ENCODE data around the gene ASB8. TPM values are rescaled to one million over a fixed set of nuclear protein-coding genes. Genes with fewer than 3 reads are reported as not detected.

ASB8 gene
- total RNA-seq, 1 donor: 35.5 TPM

- H3K4me1 ChIP-seq (ENCODE audit: insufficient read depth, low read length): peaks cover 23% of the 10 kb centered on the region
- H3K27ac ChIP-seq (ENCODE audit: low read depth, low read length): no peak overlapping the region
- H3K36me3 ChIP-seq (ENCODE audit: insufficient read depth, low read length): no peaks in the 10 kb centered on the region
- H3K79me2 ChIP-seq (ENCODE audit: insufficient read depth, low read length): no peaks in the 10 kb centered on the region
- H4K20me1 ChIP-seq (ENCODE audit: insufficient read depth, low read length): no peaks in the 10 kb centered on the region
- TF ChIP-seq CTCF (IDR thresholded peaks at IDR 0.05; ENCODE audit: extremely low read depth, low read depth, low read length): no peak
- peaks cover 3% of the 10 kb centered on the region for H3K9me3 ChIP-seq (ENCODE audit: low read depth, low read length)
- H3K4me3 ChIP-seq (ENCODE audit: insufficient read depth, low read length): no peak overlapping the region
- no peak overlapping the region for H2AFZ ChIP-seq (ENCODE audit: low read length)
- no peak for DNase-seq (ENCODE audit: insufficient read length, low spot score, missing footprints)
- H3K27me3 ChIP-seq (ENCODE audit: insufficient read depth, low read length): no peaks in the 10 kb centered on the region
- no peak overlapping the region for H3K4me2 ChIP-seq (ENCODE audit: insufficient read depth, low read length)
Observed at GRCh38 chr12:48201516-48201915, 44.2 kb upstream of the ASB8 start.

- no peaks in the 10 kb centered on the region for H3K36me3 ChIP-seq (ENCODE audit: insufficient read depth, low read length)
- DNase-seq (ENCODE audit: insufficient read length, low spot score, missing footprints): no peak
Observed at GRCh38 chr12:48201091-48201490, 43.8 kb upstream of the ASB8 start.

GRCh38 chr12:48199774-48200221, 42.5 kb upstream of the ASB8 start:
- no peak for DNase-seq (ENCODE audit: insufficient read length, low spot score, missing footprints)
- H3K27ac ChIP-seq (ENCODE audit: low read depth, low read length): no peak overlapping the region
- peaks cover 26% of the 10 kb centered on the region for H3K4me1 ChIP-seq (ENCODE audit: insufficient read depth, low read length)
- H3K9me3 ChIP-seq (ENCODE audit: low read depth, low read length): peaks cover 3% of the 10 kb centered on the region
- no peak overlapping the region for H3K4me3 ChIP-seq (ENCODE audit: insufficient read depth, low read length)
- no peaks in the 10 kb centered on the region for H3K27me3 ChIP-seq (ENCODE audit: insufficient read depth, low read length)
- peak overlapping the region; percentile 25 for H2AFZ ChIP-seq (ENCODE audit: low read length)
- H3K79me2 ChIP-seq (ENCODE audit: insufficient read depth, low read length): no peaks in the 10 kb centered on the region
- H4K20me1 ChIP-seq (ENCODE audit: insufficient read depth, low read length): no peaks in the 10 kb centered on the region
- no peak overlapping the region for H3K4me2 ChIP-seq (ENCODE audit: insufficient read depth, low read length)
- H3K36me3 ChIP-seq (ENCODE audit: insufficient read depth, low read length): no peaks in the 10 kb centered on the region
- TF ChIP-seq CTCF (IDR thresholded peaks at IDR 0.05; ENCODE audit: extremely low read depth, low read depth, low read length): no peak

More at GRCh38 chr12:48201091-48201490, 43.8 kb upstream of the ASB8 start:
- Histone ChIP-seq H3K4me2 (ENCODE audit: insufficient read depth, low read length) (no peak overlapping the region), H3K27ac (ENCODE audit: low read depth, low read length) (no peak overlapping the region), H3K27me3 (ENCODE audit: insufficient read depth, low read length) (no peaks in the 10 kb centered on the region), H2AFZ (ENCODE audit: low read length) (no peak overlapping the region), H3K9me3 (ENCODE audit: low read depth, low read length) (peaks cover 3% of the 10 kb centered on the region), H3K4me1 (ENCODE audit: insufficient read depth, low read length) (peaks cover 23% of the 10 kb centered on the region), H4K20me1 (ENCODE audit: insufficient read depth, low read length) (no peaks in the 10 kb centered on the region), H3K79me2 (ENCODE audit: insufficient read depth, low read length) (no peaks in the 10 kb centered on the region), H3K4me3 (ENCODE audit: insufficient read depth, low read length) (no peak overlapping the region)
- no peak for TF ChIP-seq CTCF (IDR thresholded peaks at IDR 0.05; ENCODE audit: extremely low read depth, low read depth, low read length)

- Histone ChIP-seq H3K79me2 (ENCODE audit: insufficient read depth, low read length) (no peaks in the 10 kb centered on the region), H4K20me1 (ENCODE audit: insufficient read depth, low read length) (no peaks in the 10 kb centered on the region), H3K27me3 (ENCODE audit: insufficient read depth, low read length) (peaks cover 6% of the 10 kb centered on the region), H3K27ac (ENCODE audit: low read depth, low read length) (peak overlapping the region; percentile 94), H3K4me2 (ENCODE audit: insufficient read depth, low read length) (peak overlapping the region; percentile 95), H3K4me1 (ENCODE audit: insufficient read depth, low read length) (peaks cover 26% of the 10 kb centered on the region), H3K4me3 (ENCODE audit: insufficient read depth, low read length) (peak overlapping the region; percentile 95), H3K36me3 (ENCODE audit: insufficient read depth, low read length) (no peaks in the 10 kb centered on the region), H2AFZ (ENCODE audit: low read length) (peak overlapping the region; percentile 100), H3K9me3 (ENCODE audit: low read depth, low read length) (peaks cover 3% of the 10 kb centered on the region)
- TF ChIP-seq CTCF (IDR thresholded peaks at IDR 0.05; ENCODE audit: extremely low read depth, low read depth, low read length): no peak
- DNase-seq (ENCODE audit: insufficient read length, low spot score, missing footprints): no peak
Observed at GRCh38 chr12:48198985-48199384, 41.7 kb upstream of the ASB8 start.
